GM12878 (cell line): ENCODE results near the gene EIF4ENIF1. TPM values are rescaled to one million over a fixed set of nuclear protein-coding genes. Genes with fewer than 3 reads are reported as not detected.

ENCODE experiments used
- ATAC-seq: fragments of 200-7000 bp; cut with Tn5 transposase; 3 replicates; pipeline ENCODE4 v1.9.1; 2020; ENCODE audit warnings: mild to moderate bottlenecking, moderate library complexity
- BruUV-seq: library from RNA; stranded (reverse); fragments of 400-500 nt; replicated peaks from 2 replicates; lab custom pipeline; 2021; lab: Mats Ljungman, UMichigan
- CTCF ChIA-PET: fragments of 300-600 bp; sonication (Branson Sonifier 250); formaldehyde crosslinking; extraction: SDS; loops from one replicate; lab custom pipeline; 2021; ENCODE audit warnings: inconsistent platforms; lab: Yijun Ruan, JAX
- POLR2A ChIA-PET: fragments of 350-600 bp; formaldehyde crosslinking; extraction: SDS; loops from one replicate; lab custom pipeline; 2021; ENCODE audit warnings: inconsistent platforms; lab: Charles Lee
- RAD21 ChIA-PET: fragments of 300-600 bp; sonication (Branson Sonifier 250); formaldehyde crosslinking; loops from one replicate; lab custom pipeline; 2023; ENCODE audit warnings: antibody characterized with exemption; ENCODE audit not compliant: unreplicated experiment; lab: Charles Lee
- SMC1A ChIA-PET: fragments of 300-600 bp; sonication (Branson Sonifier 250); formaldehyde crosslinking; loops from one replicate; lab custom pipeline; 2023; ENCODE audit not compliant: unreplicated experiment, uncharacterized antibody; lab: Charles Lee
- DNase-seq: peaks from one replicate; pipeline ENCODE4 v3.0.0-alpha.2; 2011; ENCODE audit warnings: low read depth, low spot score
- FAIRE-seq: peaks from 3 replicates; lab custom pipeline; 2011; peaks lifted over from hg19 to GRCh38; lab: Jason Lieb, UNC
- H2AFZ ChIP-seq: 2 replicates; pipeline ENCODE4 v1.6.0; 2011; ENCODE audit warnings: low read depth, low read length, control low read depth; ENCODE audit not compliant: control insufficient read depth
- H3K27ac ChIP-seq: 2 replicates; pipeline ENCODE4 v1.5.1; 2011; ENCODE audit warnings: control low read depth; ENCODE audit not compliant: control insufficient read depth, insufficient read depth
- H3K27me3 ChIP-seq, 2 experiments: replicated peaks in 1 of 2; 2 replicates each; pipeline versions ENCODE4 v1.6.0 to v1.6.1; 2011; ENCODE audit warnings: low read length in 1 of 2; ENCODE audit not compliant: control insufficient read depth in 2 of 2, insufficient read depth in 2 of 2
- H3K36me3 ChIP-seq, 2 experiments: 2 replicates each; pipeline ENCODE4 v1.5.1; 2011; ENCODE audit warnings: low read length in 1 of 2; ENCODE audit not compliant: control insufficient read depth in 2 of 2, insufficient read depth in 2 of 2
- H3K4me1 ChIP-seq: 2 replicates; pipeline ENCODE4 v1.6.1; 2011; ENCODE audit warnings: mild to moderate bottlenecking, low read length, moderate library complexity, mixed read lengths; ENCODE audit not compliant: control insufficient read depth, insufficient read depth
- H3K4me2 ChIP-seq: 2 replicates; pipeline ENCODE4 v1.6.0; 2011; ENCODE audit warnings: control low read depth; ENCODE audit not compliant: control insufficient read depth, insufficient read depth
- H3K4me3 ChIP-seq: fragments of 200-600 bp; sonication (generic); 2 replicates; pipeline ENCODE4 v1.5.1; 2016
- H3K79me2 ChIP-seq: 2 replicates; pipeline ENCODE4 v1.6.0; 2011; ENCODE audit warnings: low read length; ENCODE audit not compliant: control insufficient read depth, insufficient read depth
- H3K9ac ChIP-seq: 2 replicates; pipeline ENCODE4 v1.8.0; 2011; ENCODE audit warnings: low read length, control low read depth, mixed read lengths; ENCODE audit not compliant: control insufficient read depth, insufficient read depth
- H3K9me3 ChIP-seq: replicated peaks from 3 replicates; pipeline ENCODE4 v1.5.1; 2011; ENCODE audit warnings: mild to moderate bottlenecking, low read length; ENCODE audit not compliant: control insufficient read depth, insufficient read depth
- H4K20me1 ChIP-seq: 2 replicates; pipeline ENCODE4 v1.6.0; 2011; ENCODE audit not compliant: control insufficient read depth, insufficient read depth
- IRF4 ChIP-seq: IDR thresholded peaks from 2 replicates; pipeline ENCODE4 v1.6.1; 2011; ENCODE audit warnings: low read depth, low read length
- LARP7 ChIP-seq: fragments of 450-650 bp; IDR thresholded peaks from 2 replicates; pipeline ENCODE4 v1.6.1; 2017; ENCODE audit warnings: mild to moderate bottlenecking
- RB1 ChIP-seq: fragments of 450-650 bp; formaldehyde crosslinking; IDR thresholded peaks from 2 replicates; pipeline ENCODE4 v1.6.1; 2017; ENCODE audit warnings: mild to moderate bottlenecking, borderline replicate concordance
- SMARCA5 ChIP-seq: fragments of 450-650 bp; IDR thresholded peaks from 2 replicates; pipeline ENCODE4 v1.6.1; 2017; ENCODE audit warnings: mild to moderate bottlenecking
- SPI1 ChIP-seq: IDR thresholded peaks from 2 replicates; pipeline ENCODE4 v1.6.1; 2011; ENCODE audit warnings: low read depth, mild to moderate bottlenecking, low read length, moderate library complexity, borderline replicate concordance; ENCODE audit not compliant: insufficient read depth
- WGBS: methylation state at CpG from one replicate; pipeline ENCODE4 v1.1.6; 2016; ENCODE audit warnings: low lambda C conversion rate; ENCODE audit not compliant: insufficient replicate concordance, insufficient coverage; ENCODE audit errors: missing lambda C conversion rate; 5-methylcytosine and 5-hydroxymethylcytosine counted together
- in situ Hi-C: fragments of 300-500 bp; cut with MboI; formaldehyde crosslinking; loops from 9 replicates; pipeline ENCODE4 v1.14.3; 2018; ENCODE audit warnings: mixed read lengths
- intact Hi-C: fragments of 100-400 bp; cut with micrococcal nuclease; formaldehyde crosslinking; loops from one replicate; pipeline ENCODE4 v1.14.2; 2022; ENCODE audit not compliant: unreplicated experiment
- polyA plus RNA-seq, 11 experiments: library from polyadenylated mRNA; depleted of rRNA in 4 of 11; unstranded in 6 of 11; stranded (reverse) in 5 of 11; fragments of >200 nt; fragmentation: Nextera tagmentation in 4 of 11; fragmentation: Illumina TruSeq in 1 of 11; extraction: Ambion mirVana in 4 of 11; extraction: Trizol in 1 of 11; gene quantifications; 1 replicate in 1 of 11; 2 replicates in 10 of 11; pipeline versions ENCODE4 v1.2.1 to v1.2.3, GENCODE V29; 2011 to 2016; ENCODE audit warnings: inconsistent platforms in 2 of 11, missing spikeins in 2 of 11, low read depth in 1 of 11
- total RNA-seq, 4 experiments: library from RNA; depleted of rRNA in 3 of 4; stranded (reverse); fragments of >200 nt in 3 of 4; fragmentation: Illumina TruSeq in 1 of 4; extraction: Trizol in 1 of 4; gene quantifications; 2 replicates each; pipeline versions ENCODE4 v1.2.1 to v1.2.3, GENCODE V29; 2013 to 2021
- TF ChIP-seq, protein P1 (sequence below): fragments of 450-650 bp; formaldehyde crosslinking; IDR thresholded peaks from 2 replicates; pipeline ENCODE4 v1.5.0; 2022; ENCODE audit warnings: mild to moderate bottlenecking, missing genetic modification characterization

EIF4ENIF1 gene
- total and polyA plus RNA-seq, 10 of the 15 experiments (the other 5 are each of a cell fraction or from before 2014, with no cell fraction given), result 4.4 to 43.7 (median 24.4) TPM

DNA sequence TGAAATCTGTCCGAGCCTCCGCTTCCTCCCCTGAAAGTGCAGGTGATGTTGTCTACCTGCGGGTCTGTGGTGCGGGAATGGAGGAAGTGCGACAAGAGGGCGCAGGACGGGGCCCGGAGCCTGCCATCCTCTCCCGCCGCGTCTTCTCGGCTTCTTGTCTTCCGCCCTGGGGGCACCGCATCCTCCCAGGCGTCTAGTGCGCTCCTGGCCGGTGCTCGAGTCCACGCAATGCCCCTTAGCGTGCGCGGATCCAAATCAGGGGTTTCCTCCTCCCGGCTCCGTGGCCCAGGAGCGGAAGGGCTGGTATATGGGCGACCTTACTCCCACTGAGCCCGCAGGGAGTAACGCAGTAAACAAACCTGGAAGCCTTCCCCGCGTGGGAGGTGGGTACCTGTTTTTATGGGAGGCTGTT is 7.1 kb upstream of the EIF4ENIF1 start:
- Histone ChIP-seq H3K4me1 (peaks cover 28% of the 10 kb centered on the region), H3K79me2 (peaks cover 34% of the 10 kb centered on the region), H2AFZ (peak overlapping the region; percentile 87), H3K4me3 (peak overlapping the region; percentile 96), H3K27me3 (no peaks in the 10 kb centered on the region), H3K4me2 (peak overlapping the region; percentile 92), H3K27ac (peak overlapping the region; percentile 96), H3K9me3 (no peaks in the 10 kb centered on the region; the same call in 2 of the 3 replicates), H3K36me3 (0 out of 4 replicates have a peak, but pooled peaks cover 0 to 2% of the 10 kb centered on the region in 2 experiments), H4K20me1 (no peaks in the 10 kb centered on the region), H3K9ac (peak overlapping the region; percentile 94)
- ChIA-PET SMC1A (interaction anchor here (0.9 to 3.6 kb wide), 2 partner anchors 19 to 42 kb away, joined by 3 to 29 read pairs; no protein-coding TSS in a partner anchor), CTCF (interaction anchor here (0.5 kb wide), 1 partner anchor 55 kb away, joined by 3 read pairs; no protein-coding TSS in a partner anchor), RAD21 (interaction anchor here (1.0 to 1.1 kb wide), 3 partner anchors 41 to 48 kb away, joined by 3 to 6 read pairs (median 4); no protein-coding TSS in a partner anchor), POLR2A (interaction anchor here (0.5 to 8.9 kb wide), 2 partner anchors 41 to 414 kb away, joined by 6 to 82 read pairs; no protein-coding TSS in a partner anchor)
- ATAC-seq (peak; percentile 39), FAIRE-seq (no peak), DNase-seq (no peak)
- WGBS, result 1% methylated on average over 30 of the region's 30 CpGs
- intact Hi-C loops, result loop anchor here (2.0 to 5.0 kb wide), 3 partner anchors 41 to 136 kb away; no protein-coding TSS in a partner anchor
- in situ Hi-C loops, result no loop called here
- 0 out of 2 replicates have a peak, but pooled peaks have one; percentile 22 for TF ChIP-seq SMARCA5
- TF ChIP-seq IRF4, result no peak
- no peak for TF ChIP-seq RB1
- TF ChIP-seq, protein P1, sequence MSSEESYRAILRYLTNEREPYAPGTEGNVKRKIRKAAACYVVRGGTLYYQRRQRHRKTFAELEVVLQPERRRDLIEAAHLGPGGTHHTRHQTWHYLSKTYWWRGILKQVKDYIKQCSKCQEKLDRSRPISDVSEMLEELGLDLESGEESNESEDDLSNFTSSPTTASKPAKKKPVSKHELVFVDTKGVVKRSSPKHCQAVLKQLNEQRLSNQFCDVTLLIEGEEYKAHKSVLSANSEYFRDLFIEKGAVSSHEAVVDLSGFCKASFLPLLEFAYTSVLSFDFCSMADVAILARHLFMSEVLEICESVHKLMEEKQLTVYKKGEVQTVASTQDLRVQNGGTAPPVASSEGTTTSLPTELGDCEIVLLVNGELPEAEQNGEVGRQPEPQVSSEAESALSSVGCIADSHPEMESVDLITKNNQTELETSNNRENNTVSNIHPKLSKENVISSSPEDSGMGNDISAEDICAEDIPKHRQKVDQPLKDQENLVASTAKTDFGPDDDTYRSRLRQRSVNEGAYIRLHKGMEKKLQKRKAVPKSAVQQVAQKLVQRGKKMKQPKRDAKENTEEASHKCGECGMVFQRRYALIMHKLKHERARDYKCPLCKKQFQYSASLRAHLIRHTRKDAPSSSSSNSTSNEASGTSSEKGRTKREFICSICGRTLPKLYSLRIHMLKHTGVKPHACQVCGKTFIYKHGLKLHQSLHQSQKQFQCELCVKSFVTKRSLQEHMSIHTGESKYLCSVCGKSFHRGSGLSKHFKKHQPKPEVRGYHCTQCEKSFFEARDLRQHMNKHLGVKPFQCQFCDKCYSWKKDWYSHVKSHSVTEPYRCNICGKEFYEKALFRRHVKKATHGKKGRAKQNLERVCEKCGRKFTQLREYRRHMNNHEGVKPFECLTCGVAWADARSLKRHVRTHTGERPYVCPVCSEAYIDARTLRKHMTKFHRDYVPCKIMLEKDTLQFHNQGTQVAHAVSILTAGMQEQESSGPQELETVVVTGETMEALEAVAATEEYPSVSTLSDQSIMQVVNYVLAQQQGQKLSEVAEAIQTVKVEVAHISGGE (CRISPR knock-in tag), result no peak
- TF ChIP-seq LARP7, result peak; percentile 63
- peak; percentile 38; the same call in 1 of the 2 replicates for TF ChIP-seq SPI1
- no TSS peak for BruUV-seq
